IPS-18c (cell line): Measurements from ENCODE around the gene BNIP3.
"Not testable (repeated sequence)": the region's sequence is repeated elsewhere in the genome, so short reads cannot be mapped to it uniquely, and the experiment has no call there.

Experiments
- H3K4me3 ChIP-seq: 2 replicates; pipeline ENCODE4 v1.7.0; 2013; ENCODE audit warnings: low read depth, mild to moderate bottlenecking, low read length, moderate library complexity; ENCODE audit not compliant: insufficient read depth
- H3K9me3 ChIP-seq: one replicate; pipeline ENCODE4 v1.6.1; 2013; ENCODE audit warnings: mild to moderate bottlenecking, low read length, moderate library complexity; ENCODE audit not compliant: control insufficient read depth, insufficient read depth

The BNIP3 gene

DNA sequence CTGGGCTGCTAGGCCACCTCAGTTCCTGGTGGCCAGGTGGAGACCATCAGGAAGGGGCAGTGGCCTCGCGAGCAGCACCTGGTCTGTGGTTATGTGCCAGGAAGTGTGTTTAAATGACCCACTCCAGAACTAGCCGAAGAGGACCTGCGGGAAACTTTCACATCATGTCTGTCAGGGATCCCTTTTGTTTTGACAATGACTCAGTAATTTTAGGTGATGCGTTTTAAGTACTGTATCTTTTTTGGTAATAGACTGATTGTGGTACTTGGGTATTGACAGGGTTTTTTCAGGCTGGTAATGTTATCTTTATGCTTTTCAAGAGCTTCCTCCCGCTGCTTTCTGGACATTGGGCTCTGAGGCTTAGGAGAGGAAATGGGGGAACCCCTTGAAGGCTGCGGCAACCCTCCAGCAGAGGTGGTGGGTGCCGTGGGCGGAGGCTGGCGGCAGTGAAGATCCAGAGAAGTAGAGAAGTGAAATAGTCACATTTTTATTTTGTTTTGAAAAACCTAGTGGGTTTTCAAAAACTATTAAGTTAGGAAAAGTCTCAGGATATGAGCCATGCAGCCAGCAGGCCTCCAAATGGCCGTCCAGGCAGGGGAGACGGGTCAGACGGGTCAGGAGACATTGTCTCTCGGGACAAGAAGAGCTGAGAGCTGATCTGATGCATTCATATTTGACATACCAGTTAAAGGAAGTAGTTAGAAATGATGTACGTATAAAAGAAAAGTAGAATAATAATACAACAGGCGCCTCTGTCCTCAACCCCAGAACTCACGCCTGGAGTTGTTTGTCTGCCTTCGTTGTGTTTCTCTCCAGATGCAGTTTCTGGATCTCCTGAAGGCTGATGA, 53.3 kb downstream of the BNIP3 start:
- Histone ChIP-seq H3K4me3 (no peak overlapping the region), H3K9me3 (peaks cover 2% of the 10 kb centered on the region)

DNA sequence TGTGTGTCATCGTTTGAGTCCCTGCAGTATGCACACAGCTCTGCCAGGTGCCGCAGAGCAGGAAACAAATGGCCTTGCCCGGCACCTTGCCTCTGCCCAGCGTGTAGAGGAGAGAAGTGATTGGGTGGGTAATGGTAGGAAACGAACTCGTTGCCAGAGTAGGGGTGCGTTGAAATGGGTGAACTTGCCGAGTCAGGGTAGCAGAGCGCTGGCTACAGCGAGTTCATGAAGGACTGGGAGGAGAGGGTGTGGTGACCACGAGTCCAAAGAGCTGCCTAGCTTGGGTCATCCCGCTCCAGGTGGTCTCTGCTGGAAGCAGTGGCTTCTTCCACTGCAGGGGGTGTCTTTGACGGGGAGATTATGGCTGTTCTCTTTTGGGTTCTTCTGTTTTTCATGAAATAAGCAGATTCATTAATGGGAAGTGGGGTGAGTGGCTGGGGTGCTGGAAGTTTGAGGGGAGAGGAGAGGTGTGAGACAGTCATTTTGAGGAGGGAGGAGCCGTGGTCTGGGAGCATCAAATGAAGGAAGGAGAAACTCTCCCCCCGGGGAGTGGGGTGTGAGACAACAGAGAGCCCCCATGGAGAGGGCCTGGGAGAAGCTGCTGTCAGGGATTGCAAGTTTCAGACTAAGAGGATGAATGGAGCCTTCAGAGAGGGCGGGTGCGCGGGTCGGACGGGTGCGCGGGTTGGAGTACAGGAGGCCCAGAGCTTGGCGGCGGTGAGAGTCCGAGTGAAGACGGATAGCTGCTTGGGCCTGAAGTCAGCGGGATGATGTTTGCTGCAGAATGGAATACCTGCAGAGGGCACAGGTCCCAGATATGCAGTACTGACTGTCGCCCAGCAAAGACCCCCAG, 54.8 kb downstream of the BNIP3 start:
- Histone ChIP-seq H3K9me3 (peaks cover 2% of the 10 kb centered on the region), H3K4me3 (no peak overlapping the region)

DNA sequence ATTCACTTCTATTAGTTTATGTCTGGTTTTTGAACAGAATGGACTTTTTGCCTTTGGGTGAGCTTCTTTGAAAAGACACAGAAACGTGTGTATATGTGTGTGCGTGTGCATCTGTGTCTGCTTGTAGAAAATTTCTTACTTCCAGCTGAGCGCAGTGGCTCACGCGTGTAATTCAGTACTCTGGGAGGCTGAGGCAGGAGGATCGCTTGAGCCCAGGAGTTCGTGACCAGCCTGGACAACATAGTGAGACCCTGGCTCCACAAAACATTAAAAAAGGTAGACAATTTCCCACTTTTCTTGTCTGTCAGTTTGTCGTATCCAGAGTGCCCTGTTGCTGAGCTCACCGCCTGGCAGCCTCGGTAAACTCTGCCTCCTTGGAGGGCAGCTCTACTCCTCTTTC, 55.5 kb downstream of the BNIP3 start:
- Histone ChIP-seq H3K9me3 (peaks cover 2% of the 10 kb centered on the region), H3K4me3 (no peak overlapping the region)

DNA sequence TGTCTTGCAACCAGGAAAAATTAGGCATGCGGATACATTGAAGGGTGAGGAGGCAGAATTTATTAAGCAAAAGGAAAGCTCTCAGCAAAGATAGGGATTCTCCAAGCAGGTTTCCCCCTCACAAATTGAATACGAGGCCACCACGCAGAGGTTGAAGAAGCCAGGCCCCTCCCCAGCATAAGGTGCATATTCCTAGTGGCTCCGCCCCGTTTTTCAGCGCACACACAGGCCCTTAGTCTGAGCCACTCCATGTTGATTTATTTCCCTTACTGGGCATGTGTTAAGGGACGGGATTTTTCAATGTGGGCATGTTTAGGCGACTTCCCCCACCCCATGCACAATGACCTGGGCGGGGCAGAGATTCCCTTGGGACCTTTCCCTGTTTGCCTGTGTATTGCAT, 56.0 kb downstream of the BNIP3 start:
- Histone ChIP-seq H3K9me3 (peaks cover 2% of the 10 kb centered on the region), H3K4me3 (no peak overlapping the region)

DNA sequence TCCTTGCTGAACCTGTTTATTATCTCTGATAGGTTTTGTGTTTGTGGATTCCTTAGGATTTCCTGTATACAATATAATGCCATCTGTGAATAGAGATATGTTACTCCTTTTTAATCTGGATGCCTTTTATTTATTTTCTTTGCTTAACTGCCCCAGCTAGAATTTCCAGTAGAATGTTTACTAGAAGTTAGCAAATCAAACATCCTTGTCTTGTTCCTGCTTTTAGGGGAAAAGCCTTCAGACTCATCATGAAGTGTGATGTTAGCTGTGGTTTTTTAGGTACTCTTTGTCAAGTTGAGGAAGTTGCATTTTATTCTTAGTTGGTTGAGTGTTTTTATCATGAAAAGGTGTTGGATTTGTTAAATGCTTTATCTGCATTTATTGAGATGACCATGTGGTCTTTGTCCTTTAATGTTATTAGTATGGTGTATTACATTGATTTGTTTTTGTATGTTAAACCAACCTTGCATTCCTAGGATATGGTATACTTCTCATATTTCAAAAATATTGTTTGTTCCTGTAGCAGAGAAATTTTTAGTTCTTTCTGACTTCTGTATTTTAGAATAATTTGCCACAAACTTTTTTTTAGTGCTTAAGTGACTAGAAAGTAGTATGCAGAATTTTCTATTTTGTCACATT, 56.6 kb downstream of the BNIP3 start:
- no peak overlapping the region for H3K4me3 ChIP-seq
- H3K9me3 ChIP-seq, result peaks cover 2% of the 10 kb centered on the region

DNA sequence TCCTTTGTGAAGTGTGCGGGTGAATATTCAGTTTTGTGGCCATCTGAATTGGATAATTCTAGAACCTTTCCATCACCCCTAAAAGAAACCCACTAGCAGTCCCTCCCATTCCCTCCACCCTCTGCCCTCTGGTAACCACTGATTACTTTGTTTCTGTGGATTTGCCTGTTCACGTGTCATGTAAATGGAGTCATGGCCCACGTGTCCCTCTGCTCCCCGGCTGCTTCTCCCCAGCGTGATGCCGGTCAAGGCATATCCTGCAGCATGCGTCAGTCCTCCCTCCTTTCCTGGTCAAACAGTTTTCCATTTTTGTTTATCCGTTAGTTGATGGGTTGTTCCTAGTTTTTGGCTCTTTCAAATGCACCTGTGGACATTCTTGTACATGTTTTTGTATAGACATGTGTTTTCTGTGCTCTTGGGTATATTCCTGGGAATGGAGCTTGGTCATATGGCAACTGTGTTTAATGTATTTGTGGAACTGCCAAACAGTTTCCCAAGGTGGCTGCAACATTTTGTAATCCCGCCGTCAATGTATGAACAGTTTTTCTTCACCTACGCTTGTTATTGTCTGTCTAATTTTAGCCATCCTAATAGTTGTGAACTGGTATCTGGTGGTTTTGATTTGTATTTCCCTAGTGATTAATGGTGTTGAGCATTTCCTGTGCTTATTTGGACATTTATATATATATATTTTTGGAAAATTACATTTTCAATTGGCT, 58.5 kb downstream of the BNIP3 start:
- peaks cover 2% of the 10 kb centered on the region for H3K9me3 ChIP-seq

DNA sequence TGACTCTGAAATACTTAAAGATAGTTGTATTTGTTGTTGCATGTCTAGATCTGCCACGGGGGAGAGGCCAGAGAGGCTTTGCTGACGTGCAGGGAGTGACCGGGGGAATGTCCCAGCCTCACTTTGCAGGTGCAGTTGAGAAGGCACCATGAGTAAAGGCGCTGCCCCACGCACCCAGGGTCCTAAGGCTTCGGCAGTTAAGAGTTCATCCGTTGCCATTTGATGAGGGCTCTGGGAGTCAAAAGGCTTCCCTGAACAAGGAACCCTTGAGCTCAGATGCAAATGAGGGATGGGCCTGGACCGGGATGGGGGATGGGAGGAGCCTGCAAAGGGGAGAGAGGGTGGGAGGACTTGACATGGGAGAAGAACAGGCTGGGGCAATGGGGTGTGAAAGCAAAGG, 60.5 kb downstream of the BNIP3 start:
- Histone ChIP-seq H3K9me3 (no peaks in the 10 kb centered on the region), H3K4me3 (no peak overlapping the region)

More for the DNA sequence above, 58.5 kb downstream of the BNIP3 start:
- no peak overlapping the region for H3K4me3 ChIP-seq

DNA sequence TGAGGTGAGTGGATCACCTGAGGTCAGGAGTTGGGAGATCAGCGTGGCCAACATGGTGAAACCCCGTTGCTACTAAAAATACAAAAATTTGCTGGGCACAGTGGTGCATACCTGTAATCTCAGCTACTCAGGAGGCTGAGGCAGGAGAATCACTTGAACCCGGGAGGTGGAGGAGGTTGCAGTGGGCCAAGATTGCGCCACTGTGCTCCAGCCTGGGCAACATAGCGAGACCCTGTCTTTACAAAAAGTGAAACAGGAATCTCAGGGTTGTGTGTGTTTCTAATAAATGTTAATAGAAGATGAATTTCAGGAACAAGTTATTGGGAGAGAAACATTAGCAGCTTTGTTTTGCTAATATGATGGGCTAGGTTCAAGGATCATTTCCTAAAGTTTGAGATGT, 61.0 kb downstream of the BNIP3 start:
- Histone ChIP-seq H3K9me3 (no peaks in the 10 kb centered on the region), H3K4me3 (no peak overlapping the region)

DNA sequence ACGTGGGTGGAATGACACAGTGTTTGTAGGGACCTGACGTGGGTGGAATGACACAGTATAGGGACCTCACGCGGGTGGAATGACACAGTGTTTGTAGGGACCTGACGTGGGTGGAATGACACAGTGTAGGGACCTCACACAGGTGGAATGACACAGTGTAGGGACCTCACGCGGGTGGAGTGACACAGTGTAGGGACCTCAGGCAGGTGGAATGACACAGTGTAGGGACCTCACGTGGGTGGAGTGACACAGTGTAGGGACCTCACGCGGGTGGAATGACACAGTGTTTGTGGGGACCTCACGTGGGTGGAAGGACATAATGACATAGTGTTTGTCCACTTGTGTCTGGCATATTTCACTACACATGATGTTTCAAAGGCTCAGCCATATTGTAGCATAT, 61.6 kb downstream of the BNIP3 start:
- H3K4me3 ChIP-seq, result no peak overlapping the region

DNA sequence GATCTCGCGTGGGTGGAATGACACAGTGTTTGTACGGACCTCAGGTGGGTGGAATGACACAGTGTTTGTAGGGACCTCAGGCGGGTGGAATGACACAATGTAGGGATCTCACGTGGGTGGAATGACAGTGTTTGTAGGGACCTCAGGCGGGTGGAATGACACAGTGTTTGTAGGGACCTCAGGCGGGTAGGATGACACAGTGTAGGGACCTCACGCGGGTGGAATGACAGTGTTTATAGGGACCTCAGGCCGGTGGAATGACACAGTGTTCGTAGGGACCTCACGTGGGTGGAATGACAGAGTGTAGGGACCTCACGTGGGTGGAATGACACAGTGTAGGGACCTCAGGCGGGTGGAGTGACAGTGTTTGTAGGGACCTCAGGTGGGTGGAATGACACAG, 62.3 kb downstream of the BNIP3 start:
- H3K9me3 ChIP-seq, H3K4me3 ChIP-seq: not testable (repeated sequence)

More for the DNA sequence above, 61.6 kb downstream of the BNIP3 start:
- H3K9me3 ChIP-seq, result no peaks in the 10 kb centered on the region
